ENCODE results near the gene LPP.

DNA sequence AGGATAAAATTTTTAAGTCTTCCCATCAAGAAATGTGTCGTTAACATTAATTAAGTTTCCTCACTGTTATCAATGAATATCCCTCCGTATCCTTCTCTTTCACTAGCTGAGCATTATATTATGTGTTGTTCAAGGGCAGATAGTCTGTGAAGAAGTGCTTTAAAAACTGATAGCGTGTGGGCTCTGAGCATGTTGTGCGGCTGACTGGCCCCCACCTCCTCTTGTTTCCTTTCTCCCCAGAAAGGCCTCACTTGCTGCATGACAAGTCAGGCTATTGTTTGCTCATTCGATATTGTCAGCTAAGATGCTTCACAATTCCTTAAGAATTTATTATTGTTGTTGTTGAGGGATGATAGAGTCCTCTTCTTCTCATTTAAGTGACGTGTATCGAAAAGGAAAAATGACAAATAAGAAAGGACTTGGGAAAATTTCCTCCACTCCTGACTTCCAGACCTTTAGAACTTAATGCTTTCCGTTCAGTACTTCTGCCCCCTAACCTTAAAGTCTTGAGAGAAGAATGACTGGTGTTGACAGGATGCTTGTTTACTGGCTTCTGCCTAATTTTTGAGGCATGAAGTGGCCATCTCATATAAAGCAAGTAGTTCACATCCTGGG lies 298.3 kb downstream of the LPP start:
- TF ChIP-seq, protein P1, sequence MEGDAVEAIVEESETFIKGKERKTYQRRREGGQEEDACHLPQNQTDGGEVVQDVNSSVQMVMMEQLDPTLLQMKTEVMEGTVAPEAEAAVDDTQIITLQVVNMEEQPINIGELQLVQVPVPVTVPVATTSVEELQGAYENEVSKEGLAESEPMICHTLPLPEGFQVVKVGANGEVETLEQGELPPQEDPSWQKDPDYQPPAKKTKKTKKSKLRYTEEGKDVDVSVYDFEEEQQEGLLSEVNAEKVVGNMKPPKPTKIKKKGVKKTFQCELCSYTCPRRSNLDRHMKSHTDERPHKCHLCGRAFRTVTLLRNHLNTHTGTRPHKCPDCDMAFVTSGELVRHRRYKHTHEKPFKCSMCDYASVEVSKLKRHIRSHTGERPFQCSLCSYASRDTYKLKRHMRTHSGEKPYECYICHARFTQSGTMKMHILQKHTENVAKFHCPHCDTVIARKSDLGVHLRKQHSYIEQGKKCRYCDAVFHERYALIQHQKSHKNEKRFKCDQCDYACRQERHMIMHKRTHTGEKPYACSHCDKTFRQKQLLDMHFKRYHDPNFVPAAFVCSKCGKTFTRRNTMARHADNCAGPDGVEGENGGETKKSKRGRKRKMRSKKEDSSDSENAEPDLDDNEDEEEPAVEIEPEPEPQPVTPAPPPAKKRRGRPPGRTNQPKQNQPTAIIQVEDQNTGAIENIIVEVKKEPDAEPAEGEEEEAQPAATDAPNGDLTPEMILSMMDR (IDR thresholded peaks at IDR 0.05): no peak
- TF ChIP-seq ZC3H11A (IDR thresholded peaks at IDR 0.05) (no peak), EP300 (IDR thresholded peaks at IDR 0.05) (no peak), RARB (CRISPR knock-in tag; IDR thresholded peaks at IDR 0.05) (no peak), BHLHE40 (IDR thresholded peaks at IDR 0.05; ENCODE audit: low read depth, low read length) (no peak), NFE2L2 (conservative IDR thresholded peaks at IDR 0.05; ENCODE audit: low read length) (no peak), POLR2A (IDR thresholded peaks at IDR 0.05; ENCODE audit: low read length) (no peak), JUN (IDR thresholded peaks at IDR 0.05) (no peak), RAD21 (conservative IDR thresholded peaks at IDR 0.05 in 1 of 2, IDR thresholded peaks at IDR 0.05 in 1 of 2) (no peak), HOXA7 (CRISPR knock-in tag; IDR thresholded peaks at IDR 0.05) (no peak), CHD2 (IDR thresholded peaks at IDR 0.05; ENCODE audit: low read length, partially characterized antibody) (no peak)
- TF ChIP-seq, protein P2, sequence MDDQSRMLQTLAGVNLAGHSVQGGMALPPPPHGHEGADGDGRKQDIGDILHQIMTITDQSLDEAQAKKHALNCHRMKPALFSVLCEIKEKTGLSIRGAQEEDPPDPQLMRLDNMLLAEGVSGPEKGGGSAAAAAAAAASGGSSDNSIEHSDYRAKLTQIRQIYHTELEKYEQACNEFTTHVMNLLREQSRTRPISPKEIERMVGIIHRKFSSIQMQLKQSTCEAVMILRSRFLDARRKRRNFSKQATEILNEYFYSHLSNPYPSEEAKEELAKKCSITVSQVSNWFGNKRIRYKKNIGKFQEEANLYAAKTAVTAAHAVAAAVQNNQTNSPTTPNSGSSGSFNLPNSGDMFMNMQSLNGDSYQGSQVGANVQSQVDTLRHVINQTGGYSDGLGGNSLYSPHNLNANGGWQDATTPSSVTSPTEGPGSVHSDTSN (IDR thresholded peaks at IDR 0.05): no peak
